PC-9 (cell line): ENCODE data around the gene MIGA2.

Experiments
- CTCF ChIP-seq: fragments of 200-600 bp; sonication (generic); conservative IDR thresholded peaks from 2 replicates; pipeline ENCODE4 v1.6.1; 2017; ENCODE audit warnings: mixed run types, antibody characterized with exemption, mild to moderate bottlenecking, moderate library complexity
- EZH2 ChIP-seq: fragments of 200-600 bp; sonication (generic); IDR thresholded peaks from 2 replicates; pipeline ENCODE4 v1.8.0; 2017; ENCODE audit warnings: antibody characterized with exemption, low read depth

- TF ChIP-seq CTCF (no peak), EZH2 (no peak)
These were observed 40.2 kb downstream of the MIGA2 start for GRCh38 chr9:129076640-129077037.
